Esophagus squamous epithelium (tissue), 5 donors: Measurements from ENCODE around the gene ZNF652. TPM values are rescaled to one million over a fixed set of nuclear protein-coding genes. Genes with fewer than 3 reads are reported as not detected.

Experiments used
- DNase-seq: peaks from one replicate; lab custom pipeline; 2025; lab: John Stamatoyannopoulos, UW
- H3K27ac ChIP-seq, 4 donors: fragments of 200-600 bp; sonication (generic); one replicate each; pipeline ENCODE4 v1.5.1; 2016 to 2019; ENCODE audit warnings: mild to moderate bottlenecking in 1 of 4
- H3K27me3 ChIP-seq, 4 donors: fragments of 200-600 bp; sonication (generic); 1 replicate in 3 of 4; 2 replicates in 1 of 4; pipeline versions ENCODE4 v1.5.1 to v1.6.0; 2017 to 2021; ENCODE audit warnings: antibody characterized with exemption in 1 of 4
- H3K36me3 ChIP-seq, 3 donors: fragments of 200-600 bp; sonication (generic); one replicate each; pipeline ENCODE4 v1.5.1; 2016 to 2019
- H3K4me1 ChIP-seq, 3 donors: fragments of 200-600 bp; sonication (generic); one replicate each; pipeline ENCODE4 v1.5.1; 2017 to 2019
- H3K4me3 ChIP-seq, 4 donors: fragments of 200-600 bp; sonication (generic); 1 replicate in 3 of 4; 2 replicates in 1 of 4; pipeline ENCODE4 v1.5.1; 2016 to 2019; ENCODE audit warnings: mild to moderate bottlenecking in 2 of 4, moderate library complexity in 1 of 4
- H3K9me3 ChIP-seq, 3 donors: fragments of 200-600 bp; sonication (generic); one replicate each; pipeline ENCODE4 v1.5.1; 2016 to 2019
- CTCF ChIP-seq, 6 experiments: fragments of 450-650 bp in 4 of 6; fragments of 200-600 bp in 2 of 6; sonication (generic) in 2 of 6; IDR thresholded peaks; one replicate each; pipeline ENCODE4 v1.5.1; 2016 to 2019; ENCODE audit warnings: antibody characterized with exemption in 6 of 6, mild to moderate bottlenecking in 4 of 6, moderate library complexity in 4 of 6
- POLR2A ChIP-seq, 4 donors: fragments of 450-650 bp; IDR thresholded peaks; one replicate each; pipeline ENCODE4 v1.6.1; 2017; ENCODE audit warnings: antibody characterized with exemption in 4 of 4, mild to moderate bottlenecking in 4 of 4, moderate library complexity in 3 of 4
- WGBS, 2 donors: methylation state at CpG; one replicate each; pipeline ENCODE4 v1.1.5; 2018; 5-methylcytosine and 5-hydroxymethylcytosine counted together
- intact Hi-C: fragments of 100-400 bp; cut with DNase I; formaldehyde crosslinking; loops from one replicate; pipeline ENCODE4 v1.15.0; 2022
- total RNA-seq, 4 donors: library from RNA; depleted of rRNA; stranded (reverse); fragments of >200 nt; gene quantifications; one replicate each; pipeline ENCODE4 v1.1.0, GENCODE V29; 2016
- donor health status: DM: yes; HTN: yes; CAD: no.

The ZNF652 gene
- total RNA-seq, 4 donors from 2014 or later: 14.0 to 32.6 (median 20.9) TPM

- H3K4me1 ChIP-seq: peaks cover 5 to 19% (median 6%) of the 10 kb centered on the region in 3 donors
- no peaks in the 10 kb centered on the region for H3K9me3 ChIP-seq
- peaks cover 0 to 27% (median 0%) of the 10 kb centered on the region in 3 donors for H3K36me3 ChIP-seq
- no peaks in the 10 kb centered on the region for H3K27me3 ChIP-seq
- intact Hi-C loops: loop anchor here (2.0 kb wide), 1 partner anchor 79 kb away; no protein-coding TSS in a partner anchor
- TF ChIP-seq POLR2A (IDR thresholded peaks at IDR 0.05) (no peak), CTCF (IDR thresholded peaks at IDR 0.05) (no peak)
- no peak overlapping the region for H3K4me3 ChIP-seq
- WGBS, 2 donors: 46 to 62% methylated on average over 2 of the region's 2 CpGs
- no peak for DNase-seq
- peak overlapping the region in 1 of 4 donors; percentile 19 for H3K27ac ChIP-seq
Measured at GRCh38 chr17:49316258-49316570, 45.8 kb downstream of the ZNF652 start.

GRCh38 chr17:49315551-49316257 lies 46.3 kb downstream of the ZNF652 start:
- 20 to 25% methylated on average over 9 of the region's 9 CpGs for WGBS, 2 donors
- Histone ChIP-seq H3K27ac (peak overlapping the region in 1 of 4 donors; percentile 19), H3K4me1 (peaks cover 5 to 19% (median 6%) of the 10 kb centered on the region in 3 donors), H3K27me3 (no peaks in the 10 kb centered on the region), H3K9me3 (no peaks in the 10 kb centered on the region), H3K36me3 (peaks cover 0 to 32% (median 0%) of the 10 kb centered on the region in 3 donors), H3K4me3 (no peak overlapping the region)
- TF ChIP-seq CTCF (IDR thresholded peaks at IDR 0.05) (peak; percentile 57 to 86 (median 74)), POLR2A (IDR thresholded peaks at IDR 0.05) (no peak)
- intact Hi-C loops: loop anchor here (2.0 kb wide), 1 partner anchor 79 kb away; no protein-coding TSS in a partner anchor
- peak; percentile 14 for DNase-seq

GRCh38 chr17:49312722-49313121 lies 49.3 kb downstream of the ZNF652 start:
- no peak for DNase-seq
- Histone ChIP-seq H3K4me3 (no peak overlapping the region), H3K27me3 (no peaks in the 10 kb centered on the region), H3K4me1 (peaks cover 5 to 19% (median 6%) of the 10 kb centered on the region in 3 donors), H3K36me3 (peaks cover 0 to 46% (median 0%) of the 10 kb centered on the region in 3 donors), H3K9me3 (no peaks in the 10 kb centered on the region), H3K27ac (no peak overlapping the region)
- no peak for TF ChIP-seq POLR2A (IDR thresholded peaks at IDR 0.05)
- TF ChIP-seq CTCF (IDR thresholded peaks at IDR 0.05): no peak
- intact Hi-C loops: no loop called here
- 73 to 77% methylated on average over 3 of the region's 3 CpGs for whole genome bisulfite sequencing, 2 donors

GRCh38 chr17:49299996-49300395 lies 62.1 kb downstream of the ZNF652 start:
- H3K27ac ChIP-seq: no peak overlapping the region
- H3K27me3 ChIP-seq: no peaks in the 10 kb centered on the region
- no peak for DNase-seq
- H3K36me3 ChIP-seq: peaks cover 0 to 85% (median 12%) of the 10 kb centered on the region in 3 donors
- intact Hi-C loops: no loop called here
- no peak overlapping the region for H3K4me3 ChIP-seq
- no peaks in the 10 kb centered on the region for H3K9me3 ChIP-seq
- TF ChIP-seq POLR2A (IDR thresholded peaks at IDR 0.05) (no peak), CTCF (IDR thresholded peaks at IDR 0.05) (no peak)
- no peaks in the 10 kb centered on the region for H3K4me1 ChIP-seq
- WGBS, 2 donors: 79 to 92% methylated on average over 3 of the region's 3 CpGs

GRCh38 chr17:49298371-49298976 lies 63.6 kb downstream of the ZNF652 start:
- Histone ChIP-seq H3K4me1 (no peaks in the 10 kb centered on the region), H3K4me3 (no peak overlapping the region), H3K27ac (no peak overlapping the region), H3K36me3 (peaks cover 0 to 70% (median 12%) of the 10 kb centered on the region in 3 donors), H3K27me3 (no peaks in the 10 kb centered on the region), H3K9me3 (no peaks in the 10 kb centered on the region)
- WGBS, 2 donors: 92 to 93% methylated on average over 11 to 13 of the region's 13 CpGs
- DNase-seq: no peak
- intact Hi-C loops: no loop called here
- TF ChIP-seq CTCF (IDR thresholded peaks at IDR 0.05) (no peak), POLR2A (IDR thresholded peaks at IDR 0.05) (no peak)
